IMR-90 (cell line): ENCODE results near the gene GNAS-AS1. TPM values are rescaled to one million over a fixed set of nuclear protein-coding genes. Genes with fewer than 3 reads are reported as not detected.

ENCODE experiments used
- ATAC-seq: fragments of 200-7000 bp; cut with Tn5 transposase; 2 replicates; pipeline ENCODE4 v1.9.1; 2020; ENCODE audit warnings: low read depth, mild to moderate bottlenecking, moderate library complexity
- BruUV-seq: library from RNA; stranded (reverse); fragments of 400-500 nt; replicated peaks from 2 replicates; lab custom pipeline; 2021; lab: Mats Ljungman, UMichigan
- CTCF ChIA-PET: fragments of 300-600 bp; formaldehyde crosslinking; extraction: SDS; loops from one replicate; lab custom pipeline; 2021; ENCODE audit warnings: antibody characterized with exemption; lab: Yijun Ruan, JAX
- POLR2A ChIA-PET: fragments of 300-600 bp; sonication (Branson Sonifier 250); formaldehyde crosslinking; loops from one replicate; lab custom pipeline; 2022; ENCODE audit warnings: antibody characterized with exemption; ENCODE audit not compliant: unreplicated experiment; lab: Charles Lee
- DNase-seq: peaks from one replicate; pipeline ENCODE4 v3.0.0; 2013
- H2AFZ ChIP-seq: replicated peaks from 2 replicates; pipeline ENCODE3; 2013; ENCODE audit warnings: low read length, mild to moderate bottlenecking; ENCODE audit not compliant: poor library complexity
- H2AK5ac ChIP-seq: 2 replicates; pipeline ENCODE4 v1.6.1; 2013; ENCODE audit warnings: low read depth, low read length, inconsistent platforms
- H2AK9ac ChIP-seq: replicated peaks from 2 replicates; pipeline ENCODE3; 2013; ENCODE audit warnings: mild to moderate bottlenecking, low read depth, low read length, moderate library complexity; ENCODE audit not compliant: poor library complexity
- H2BK120ac ChIP-seq: 2 replicates; pipeline ENCODE4 v1.6.1; 2013; ENCODE audit warnings: low read depth, low read length, inconsistent platforms
- H2BK15ac ChIP-seq: 3 replicates; pipeline ENCODE4 v1.6.1; 2013; ENCODE audit warnings: low read depth, low read length, inconsistent platforms
- H2BK20ac ChIP-seq: 2 replicates; pipeline ENCODE4 v1.6.1; 2013; ENCODE audit warnings: low read depth, mild to moderate bottlenecking, inconsistent platforms, low read length, moderate library complexity
- H2BK5ac ChIP-seq: 2 replicates; pipeline ENCODE4 v1.6.1; 2013; ENCODE audit warnings: mild to moderate bottlenecking, low read depth, low read length, inconsistent platforms; ENCODE audit not compliant: poor library complexity, severe bottlenecking
- H3K14ac ChIP-seq: replicated peaks from 2 replicates; pipeline ENCODE4 v1.6.1; 2013; ENCODE audit warnings: low read depth, low read length, inconsistent platforms
- H3K18ac ChIP-seq: 2 replicates; pipeline ENCODE4 v1.6.1; 2013; ENCODE audit warnings: low read depth, low read length, control low read depth
- H3K23ac ChIP-seq: 2 replicates; pipeline ENCODE4 v1.6.1; 2013; ENCODE audit warnings: low read depth, low read length, inconsistent platforms
- H3K27ac ChIP-seq: 2 replicates; pipeline ENCODE4 v1.5.1; 2013; ENCODE audit warnings: mild to moderate bottlenecking, control low read depth, low read length; ENCODE audit not compliant: insufficient read depth
- H3K27me3 ChIP-seq: 2 replicates; pipeline ENCODE4 v1.6.1; 2013; ENCODE audit warnings: low read length; ENCODE audit not compliant: control insufficient read depth, insufficient read depth
- H3K36me3 ChIP-seq: 2 replicates; pipeline ENCODE4 v1.6.1; 2013; ENCODE audit warnings: low read length, mixed read lengths; ENCODE audit not compliant: control insufficient read depth, insufficient read depth
- H3K4ac ChIP-seq: 2 replicates; pipeline ENCODE4 v1.6.1; 2013; ENCODE audit warnings: low read depth, low read length, inconsistent platforms
- H3K4me1 ChIP-seq: 2 replicates; pipeline ENCODE4 v1.6.1; 2013; ENCODE audit warnings: low read length, mixed read lengths; ENCODE audit not compliant: control insufficient read depth, insufficient read depth
- H3K4me2 ChIP-seq: 2 replicates; pipeline ENCODE4 v1.6.1; 2013; ENCODE audit warnings: low read depth, mild to moderate bottlenecking, control low read depth, low read length, moderate library complexity
- H3K4me3 ChIP-seq: 2 replicates; pipeline ENCODE4 v1.5.1; 2013; ENCODE audit warnings: low read depth, mild to moderate bottlenecking, control low read depth, low read length, moderate library complexity; ENCODE audit not compliant: insufficient read depth
- H3K56ac ChIP-seq: 2 replicates; pipeline ENCODE4 v1.6.1; 2013; ENCODE audit warnings: low read length, inconsistent platforms; ENCODE audit not compliant: insufficient read depth; ENCODE audit errors: extremely low read depth
- H3K79me1 ChIP-seq, 2 experiments: 2 replicates each; pipeline ENCODE4 v1.6.1; 2013; ENCODE audit warnings: low read length in 2 of 2, inconsistent platforms in 1 of 2, low read depth in 1 of 2
- H3K9ac ChIP-seq: 2 replicates; pipeline ENCODE4 v1.6.1; 2013; ENCODE audit warnings: low read depth, low read length, control low read depth
- H3K9me1 ChIP-seq: 2 replicates; pipeline ENCODE4 v1.6.1; 2013; ENCODE audit warnings: low read length, inconsistent platforms; ENCODE audit not compliant: insufficient read depth
- H3K9me3 ChIP-seq: 2 replicates; pipeline ENCODE4 v1.6.1; 2013; ENCODE audit warnings: low read length; ENCODE audit not compliant: control insufficient read depth, insufficient read depth
- H4K20me1 ChIP-seq: 2 replicates; pipeline ENCODE4 v1.6.1; 2013; ENCODE audit warnings: low read length, inconsistent platforms; ENCODE audit not compliant: insufficient read depth
- H4K5ac ChIP-seq: 2 replicates; pipeline ENCODE4 v1.6.1; 2013; ENCODE audit warnings: mild to moderate bottlenecking, low read depth, low read length, control low read depth
- H4K8ac ChIP-seq, 2 experiments: 2 replicates each; pipeline ENCODE4 v1.6.1; 2013; ENCODE audit warnings: low read depth in 2 of 2, low read length in 2 of 2, control low read depth in 1 of 2, inconsistent platforms in 1 of 2
- H4K91ac ChIP-seq: 2 replicates; pipeline ENCODE4 v1.6.1; 2013; ENCODE audit warnings: low read depth, low read length, inconsistent platforms; ENCODE audit not compliant: insufficient read depth
- BHLHE40 ChIP-seq: fragments of 150-350 bp; IDR thresholded peaks from 2 replicates; pipeline ENCODE4 v1.6.1; 2016; ENCODE audit warnings: mild to moderate bottlenecking, low read depth, low read length
- CEBPB ChIP-seq: IDR thresholded peaks from 2 replicates; pipeline ENCODE4 v1.6.1; 2012; ENCODE audit warnings: low read depth, low read length, improper control_type of control experiment
- CHD1 ChIP-seq: IDR thresholded peaks from 2 replicates; pipeline ENCODE4 v1.6.1; 2012; ENCODE audit warnings: low read depth, low read length, improper control_type of control experiment
- CTCF ChIP-seq: conservative IDR thresholded peaks from 2 replicates; pipeline ENCODE4 v1.5.1; 2012; ENCODE audit warnings: mild to moderate bottlenecking, low read depth, low read length, improper control_type of control experiment
- ELK1 ChIP-seq: fragments of 150-350 bp; IDR thresholded peaks from 2 replicates; pipeline ENCODE4 v1.6.1; 2016; ENCODE audit warnings: low read depth, mild to moderate bottlenecking, low read length, moderate library complexity, borderline replicate concordance
- FOS ChIP-seq: fragments of 150-350 bp; IDR thresholded peaks from 2 replicates; pipeline ENCODE4 v1.6.1; 2016; ENCODE audit warnings: low read depth, low read length
- MAFK ChIP-seq: IDR thresholded peaks from 2 replicates; pipeline ENCODE4 v1.6.1; 2012; ENCODE audit warnings: low read depth, low read length, improper control_type of control experiment
- MAZ ChIP-seq: IDR thresholded peaks from 2 replicates; pipeline ENCODE4 v1.6.1; 2012; ENCODE audit warnings: low read depth, mild to moderate bottlenecking, low read length, improper control_type of control experiment, moderate library complexity, borderline replicate concordance
- MXI1 ChIP-seq: IDR thresholded peaks from 2 replicates; pipeline ENCODE4 v1.6.1; 2012; ENCODE audit warnings: low read depth, mild to moderate bottlenecking, low read length, moderate library complexity, borderline replicate concordance
- POLR2A ChIP-seq: IDR thresholded peaks from 2 replicates; pipeline ENCODE4 v1.6.1; 2012; ENCODE audit warnings: mild to moderate bottlenecking, low read depth, low read length
- RAD21 ChIP-seq: IDR thresholded peaks from 2 replicates; pipeline ENCODE4 v1.6.1; 2012; ENCODE audit warnings: low read length, improper control_type of control experiment
- RCOR1 ChIP-seq: IDR thresholded peaks from 2 replicates; pipeline ENCODE4 v1.6.1; 2012; ENCODE audit warnings: mild to moderate bottlenecking, low read length, improper control_type of control experiment; ENCODE audit not compliant: insufficient replicate concordance
- SMC3 ChIP-seq: fragments of 150-350 bp; IDR thresholded peaks from 2 replicates; pipeline ENCODE4 v1.6.1; 2016; ENCODE audit warnings: low read depth, mild to moderate bottlenecking, antibody characterized with exemption, low read length, moderate library complexity
- USF2 ChIP-seq: fragments of 150-350 bp; IDR thresholded peaks from 2 replicates; pipeline ENCODE4 v1.6.1; 2017; ENCODE audit warnings: mild to moderate bottlenecking, antibody characterized with exemption, low read length, low read depth
- WGBS, 2 experiments: methylation state at CpG; one replicate each; pipeline versions ENCODE4 v1.1.5 to v1.1.7; 2013; ENCODE audit warnings: missing lambda C conversion rate in 2 of 2; ENCODE audit not compliant: insufficient read length in 1 of 2; ENCODE audit errors: extremely low coverage in 2 of 2; 5-methylcytosine and 5-hydroxymethylcytosine counted together
- dilution Hi-C: fragments of 300-500 bp; cut with HindIII; formaldehyde crosslinking; loops from one replicate; pipeline ENCODE4 v1.14.3; 2018; ENCODE audit warnings: low sequenced_read_pairs; ENCODE audit not compliant: unreplicated experiment
- in situ Hi-C: fragments of 300-500 bp; cut with MboI; formaldehyde crosslinking; loops from 3 replicates; pipeline ENCODE4 v1.14.3; 2019; ENCODE audit warnings: low sequenced_read_pairs, inconsistent platforms, mixed read lengths
- intact Hi-C: fragments of 100-400 bp; cut with micrococcal nuclease; formaldehyde crosslinking; loops from 2 replicates; pipeline ENCODE4 v1.10.0; 2022
- polyA plus RNA-seq, 3 experiments: library from polyadenylated mRNA; depleted of rRNA; stranded (reverse); fragments of >200 nt; gene quantifications; 2 replicates each; pipeline ENCODE4 v1.2.3, GENCODE V29; 2012; ENCODE audit warnings: low replicate concordance in 1 of 3
- total RNA-seq: library from RNA; depleted of rRNA; stranded (reverse); fragments of >200 nt; gene quantifications from 2 replicates; pipeline ENCODE4 v1.2.3, GENCODE V29; 2012

GNAS-AS1 gene
- total and polyA plus RNA-seq, 2 of the 4 experiments (the other 2 are of a cell fraction): 0.54 to 0.60 TPM

- DNase-seq (no peak), ATAC-seq (no peak)
- Histone ChIP-seq H4K5ac (no peak overlapping the region), H2BK120ac (no peak overlapping the region), H3K9me1 (no peaks in the 10 kb centered on the region), H3K4ac (no peak overlapping the region), H3K4me1 (peaks cover 5% of the 10 kb centered on the region), H3K56ac (no peak overlapping the region), H3K79me1 (no peaks in the 10 kb centered on the region), H2BK20ac (no peak overlapping the region), H4K8ac (no peak overlapping the region), H4K91ac (no peak overlapping the region), H3K27ac (no peak overlapping the region), H3K27me3 (no peaks in the 10 kb centered on the region; the same call in 1 of the 2 replicates), H3K4me3 (no peak overlapping the region), H2AFZ (no peak overlapping the region), H4K20me1 (no peaks in the 10 kb centered on the region), H3K23ac (no peak overlapping the region), H3K4me2 (no peak overlapping the region), H3K9me3 (no peaks in the 10 kb centered on the region), H3K36me3 (peaks cover 4% of the 10 kb centered on the region; the same call in 1 of the 2 replicates), H3K9ac (no peak overlapping the region), H2AK5ac (no peak overlapping the region), H3K18ac (no peak overlapping the region), H2AK9ac (no peak overlapping the region), H2BK15ac (no peak overlapping the region), H2BK5ac (no peak overlapping the region), H3K14ac (no peak overlapping the region)
- no TSS peak for BruUV-seq
- in situ Hi-C loops (no loop called here), dilution Hi-C loops (no loop called here), intact Hi-C loops (no loop called here)
- POLR2A ChIA-PET: no interaction called here
- CTCF ChIA-PET: interaction anchor here (1.0 kb wide), 1 partner anchor 16 kb away, joined by 3 read pairs; no protein-coding TSS in a partner anchor
- WGBS, 2 experiments: 83% methylated on average over 17 of the region's 26 CpGs; no CpG with 5 or more reads in 1 of the 2 experiments
- no peak for TF ChIP-seq POLR2A
- no peak for TF ChIP-seq MAZ
- TF ChIP-seq CEBPB: no peak
- no peak for TF ChIP-seq MAFK
- no peak for TF ChIP-seq FOS
- TF ChIP-seq USF2: no peak
- TF ChIP-seq BHLHE40: no peak
- TF ChIP-seq RAD21: no peak
- TF ChIP-seq RCOR1: no peak
- TF ChIP-seq SMC3: no peak
- no peak for TF ChIP-seq ELK1
- no peak for TF ChIP-seq CHD1
- TF ChIP-seq CTCF: no peak
- no peak for TF ChIP-seq MXI1
Measured at GRCh38 chr20:58822748-58823730, 27.7 kb downstream of the GNAS-AS1 start.
